ENCODE data around the gene RALGPS2.

The RALGPS2 gene

GRCh38 chr1:178724728-178725465, at the start of gene RALGPS2:
Gene RALGPS2 (plus strand): TSS chr1:178725244. CDS start chr1:178776765, 51,521 bp downstream.
- H3K4me3 ChIP-seq (ENCODE audit: low read length) = peak within 1 kb of the TSS; percentile 89
- peak within 1 kb of the TSS; percentile 84; the same call in 1 of the 2 replicates for H3K9ac ChIP-seq (ENCODE audit: low read depth, low read length)
- H3K9me3 ChIP-seq (ENCODE audit: insufficient read depth, low read depth, low read length) = no peaks in the 10 kb centered on the region
- no peaks in the 10 kb centered on the region for H3K36me3 ChIP-seq (ENCODE audit: insufficient read depth, low read depth, low read length)
- H3K4me1 ChIP-seq (ENCODE audit: insufficient read depth, low read length) = peaks cover 17% of the 10 kb centered on the region; the same call in 1 of the 2 replicates
- peaks cover 8% of the 10 kb centered on the region; the same call in 1 of the 2 replicates for H3K27me3 ChIP-seq (ENCODE audit: insufficient read depth, low read length)
- peak within 1 kb of the TSS; percentile 42 for H3K27ac ChIP-seq (ENCODE audit: low read length)

- no peaks in the 10 kb centered on the region for H3K4me1 ChIP-seq (ENCODE audit: insufficient read depth, low read length)
- no peaks in the 10 kb centered on the region for H3K36me3 ChIP-seq (ENCODE audit: insufficient read depth, low read depth, low read length)
- H3K27me3 ChIP-seq (ENCODE audit: insufficient read depth, low read length) = no peaks in the 10 kb centered on the region
- no peaks in the 10 kb centered on the region for H3K9me3 ChIP-seq (ENCODE audit: insufficient read depth, low read depth, low read length)
- no peak overlapping the region for H3K9ac ChIP-seq (ENCODE audit: low read depth, low read length)
- H3K4me3 ChIP-seq (ENCODE audit: low read length) = no peak overlapping the region
- no peak overlapping the region for H3K27ac ChIP-seq (ENCODE audit: low read length)
These were observed 45.8 kb upstream of the RALGPS2 start for GRCh38 chr1:178679237-178679636.

- no peaks in the 10 kb centered on the region for H3K4me1 ChIP-seq (ENCODE audit: insufficient read depth, low read length)
- H3K27ac ChIP-seq (ENCODE audit: low read length) = no peak overlapping the region
These were observed 42.6 kb upstream of the RALGPS2 start for GRCh38 chr1:178682429-178682828.

DNA sequence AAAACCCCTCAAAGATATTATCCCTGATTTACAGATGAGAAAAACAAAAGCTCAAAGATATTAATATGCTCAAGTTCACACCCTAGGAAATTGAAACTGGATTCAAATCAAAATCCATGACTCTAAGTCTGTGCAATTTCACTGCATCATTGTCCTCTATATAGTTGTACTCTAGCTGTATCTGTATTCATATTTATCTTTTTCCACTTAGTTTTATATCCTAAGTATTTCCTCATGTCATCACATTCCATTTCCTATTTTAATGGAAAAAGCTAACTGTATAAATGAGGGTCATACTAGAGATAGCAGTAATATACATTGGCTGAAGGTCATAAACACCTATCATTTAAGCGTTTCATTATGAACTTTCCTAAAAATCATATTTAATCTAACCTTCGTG, 42.2 kb upstream of the RALGPS2 start:
- no peak overlapping the region for H3K9ac ChIP-seq (ENCODE audit: low read depth, low read length)
- H3K36me3 ChIP-seq (ENCODE audit: insufficient read depth, low read depth, low read length) = no peaks in the 10 kb centered on the region
- no peaks in the 10 kb centered on the region for H3K4me1 ChIP-seq (ENCODE audit: insufficient read depth, low read length)
- no peaks in the 10 kb centered on the region for H3K9me3 ChIP-seq (ENCODE audit: insufficient read depth, low read depth, low read length)
- no peaks in the 10 kb centered on the region for H3K27me3 ChIP-seq (ENCODE audit: insufficient read depth, low read length)
- no peak overlapping the region for H3K27ac ChIP-seq (ENCODE audit: low read length)
- no peak overlapping the region for H3K4me3 ChIP-seq (ENCODE audit: low read length)

More at GRCh38 chr1:178682429-178682828, 42.6 kb upstream of the RALGPS2 start:
- H3K9ac ChIP-seq (ENCODE audit: low read depth, low read length) = no peak overlapping the region
- no peaks in the 10 kb centered on the region for H3K9me3 ChIP-seq (ENCODE audit: insufficient read depth, low read depth, low read length)
- H3K36me3 ChIP-seq (ENCODE audit: insufficient read depth, low read depth, low read length) = no peaks in the 10 kb centered on the region
- no peaks in the 10 kb centered on the region for H3K27me3 ChIP-seq (ENCODE audit: insufficient read depth, low read length)
- H3K4me3 ChIP-seq (ENCODE audit: low read length) = no peak overlapping the region

GRCh38 chr1:178683291-178683690, 41.8 kb upstream of the RALGPS2 start:
- Histone ChIP-seq H3K4me3 (ENCODE audit: low read length) (no peak overlapping the region), H3K4me1 (ENCODE audit: insufficient read depth, low read length) (no peaks in the 10 kb centered on the region), H3K27ac (ENCODE audit: low read length) (no peak overlapping the region), H3K36me3 (ENCODE audit: insufficient read depth, low read depth, low read length) (no peaks in the 10 kb centered on the region), H3K27me3 (ENCODE audit: insufficient read depth, low read length) (no peaks in the 10 kb centered on the region), H3K9me3 (ENCODE audit: insufficient read depth, low read depth, low read length) (no peaks in the 10 kb centered on the region), H3K9ac (ENCODE audit: low read depth, low read length) (no peak overlapping the region)

DNA sequence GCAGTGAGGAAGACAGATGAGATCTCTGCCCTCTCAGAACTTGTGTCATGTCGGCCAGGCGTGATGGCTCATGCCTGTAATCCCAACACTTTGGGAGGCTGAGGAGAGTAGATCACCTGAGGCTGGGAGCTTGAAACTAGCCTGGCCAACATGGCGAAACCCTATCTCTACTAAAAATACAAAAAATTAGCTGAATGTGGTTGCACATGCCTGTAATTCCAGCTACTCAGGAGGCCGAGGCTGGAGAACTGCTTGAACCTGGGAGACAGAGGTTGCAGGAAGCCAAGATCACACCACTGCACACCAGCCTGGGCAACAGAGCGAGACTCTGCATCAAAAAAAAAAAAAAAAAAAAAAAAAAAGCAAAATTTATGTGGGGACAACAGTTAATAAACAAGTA, 40.9 kb upstream of the RALGPS2 start:
- H3K27me3 ChIP-seq (ENCODE audit: insufficient read depth, low read length) = no peaks in the 10 kb centered on the region
- no peaks in the 10 kb centered on the region for H3K36me3 ChIP-seq (ENCODE audit: insufficient read depth, low read depth, low read length)
- no peak overlapping the region for H3K4me3 ChIP-seq (ENCODE audit: low read length)
- H3K27ac ChIP-seq (ENCODE audit: low read length) = no peak overlapping the region
- H3K4me1 ChIP-seq (ENCODE audit: insufficient read depth, low read length) = no peaks in the 10 kb centered on the region
- no peaks in the 10 kb centered on the region for H3K9me3 ChIP-seq (ENCODE audit: insufficient read depth, low read depth, low read length)
- H3K9ac ChIP-seq (ENCODE audit: low read depth, low read length) = no peak overlapping the region

GRCh38 chr1:178684542-178685000, 40.5 kb upstream of the RALGPS2 start:
- no peak overlapping the region for H3K4me3 ChIP-seq (ENCODE audit: low read length)
- H3K9me3 ChIP-seq (ENCODE audit: insufficient read depth, low read depth, low read length) = no peaks in the 10 kb centered on the region
- H3K4me1 ChIP-seq (ENCODE audit: insufficient read depth, low read length) = no peaks in the 10 kb centered on the region
- no peak overlapping the region for H3K9ac ChIP-seq (ENCODE audit: low read depth, low read length)
- no peaks in the 10 kb centered on the region for H3K36me3 ChIP-seq (ENCODE audit: insufficient read depth, low read depth, low read length)
- no peaks in the 10 kb centered on the region for H3K27me3 ChIP-seq (ENCODE audit: insufficient read depth, low read length)
- no peak overlapping the region for H3K27ac ChIP-seq (ENCODE audit: low read length)

DNA sequence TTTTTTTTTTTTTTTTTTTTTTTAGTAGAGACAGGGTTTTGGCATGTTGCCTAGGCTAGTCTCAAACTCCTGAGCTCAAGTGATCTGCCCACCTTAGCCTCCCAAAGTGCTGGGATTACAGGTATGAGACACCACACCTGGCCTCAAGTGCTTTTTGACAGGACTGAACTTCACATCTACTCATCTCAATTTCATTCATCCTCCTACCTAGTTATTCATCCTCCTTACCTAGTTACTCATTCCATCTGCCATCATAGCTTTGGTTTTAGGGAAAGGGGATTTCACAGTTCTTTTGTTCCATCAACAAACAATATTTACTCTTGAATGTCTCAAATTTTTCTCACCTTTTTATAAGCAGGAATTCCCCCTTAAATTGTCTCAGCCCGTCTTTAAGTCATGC, 38.6 kb upstream of the RALGPS2 start:
- H3K27ac ChIP-seq (ENCODE audit: low read length) = no peak overlapping the region
- H3K36me3 ChIP-seq (ENCODE audit: insufficient read depth, low read depth, low read length) = no peaks in the 10 kb centered on the region

DNA sequence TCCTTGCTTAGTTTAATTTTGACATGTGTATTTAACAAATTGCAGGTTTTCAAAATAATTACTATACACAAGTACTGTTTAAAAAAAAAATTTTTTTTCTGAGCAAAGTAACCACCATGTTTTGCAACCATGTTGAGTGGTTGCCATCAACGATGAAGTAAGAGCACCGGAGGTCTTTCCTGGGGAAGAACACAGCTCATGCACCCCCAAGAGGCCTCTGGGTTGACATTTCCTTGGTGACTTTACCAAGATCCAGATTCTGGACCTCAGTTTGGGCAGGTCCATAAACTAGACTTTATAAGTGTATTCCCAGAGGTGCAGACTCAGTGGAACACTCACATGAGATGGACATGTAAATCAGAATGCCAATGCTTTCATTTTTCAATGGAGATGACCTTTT, 36.8 kb upstream of the RALGPS2 start:
- no peak overlapping the region for H3K4me3 ChIP-seq (ENCODE audit: low read length)
- no peaks in the 10 kb centered on the region; the same call in 1 of the 2 replicates for H3K4me1 ChIP-seq (ENCODE audit: insufficient read depth, low read length)
- H3K9ac ChIP-seq (ENCODE audit: low read depth, low read length) = no peak overlapping the region
- H3K9me3 ChIP-seq (ENCODE audit: insufficient read depth, low read depth, low read length) = no peaks in the 10 kb centered on the region
- no peaks in the 10 kb centered on the region for H3K27me3 ChIP-seq (ENCODE audit: insufficient read depth, low read length)
- no peaks in the 10 kb centered on the region for H3K36me3 ChIP-seq (ENCODE audit: insufficient read depth, low read depth, low read length)
- H3K27ac ChIP-seq (ENCODE audit: low read length) = no peak overlapping the region

More for the DNA sequence above, 38.6 kb upstream of the RALGPS2 start:
- no peaks in the 10 kb centered on the region for H3K4me1 ChIP-seq (ENCODE audit: insufficient read depth, low read length)
- H3K9ac ChIP-seq (ENCODE audit: low read depth, low read length) = no peak overlapping the region
- H3K9me3 ChIP-seq (ENCODE audit: insufficient read depth, low read depth, low read length) = no peaks in the 10 kb centered on the region
- no peak overlapping the region for H3K4me3 ChIP-seq (ENCODE audit: low read length)
- H3K27me3 ChIP-seq (ENCODE audit: insufficient read depth, low read length) = no peaks in the 10 kb centered on the region

GRCh38 chr1:178689769-178690168, 35.3 kb upstream of the RALGPS2 start:
- H3K27ac ChIP-seq (ENCODE audit: low read length) = no peak overlapping the region

GRCh38 chr1:178690496-178690895, 34.5 kb upstream of the RALGPS2 start:
- no peaks in the 10 kb centered on the region for H3K9me3 ChIP-seq (ENCODE audit: insufficient read depth, low read depth, low read length)
- no peak overlapping the region for H3K9ac ChIP-seq (ENCODE audit: low read depth, low read length)
- H3K36me3 ChIP-seq (ENCODE audit: insufficient read depth, low read depth, low read length) = no peaks in the 10 kb centered on the region
- H3K27ac ChIP-seq (ENCODE audit: low read length) = no peak overlapping the region
- H3K27me3 ChIP-seq (ENCODE audit: insufficient read depth, low read length) = no peaks in the 10 kb centered on the region
- no peak overlapping the region for H3K4me3 ChIP-seq (ENCODE audit: low read length)
- peaks cover 3% of the 10 kb centered on the region; the same call in 1 of the 2 replicates for H3K4me1 ChIP-seq (ENCODE audit: insufficient read depth, low read length)

More at GRCh38 chr1:178689769-178690168, 35.3 kb upstream of the RALGPS2 start:
- no peaks in the 10 kb centered on the region for H3K36me3 ChIP-seq (ENCODE audit: insufficient read depth, low read depth, low read length)
- H3K9me3 ChIP-seq (ENCODE audit: insufficient read depth, low read depth, low read length) = no peaks in the 10 kb centered on the region
- H3K9ac ChIP-seq (ENCODE audit: low read depth, low read length) = no peak overlapping the region
- H3K4me1 ChIP-seq (ENCODE audit: insufficient read depth, low read length) = peaks cover 3% of the 10 kb centered on the region; the same call in 1 of the 2 replicates
- H3K4me3 ChIP-seq (ENCODE audit: low read length) = no peak overlapping the region
- no peaks in the 10 kb centered on the region for H3K27me3 ChIP-seq (ENCODE audit: insufficient read depth, low read length)
